Measurements from ENCODE around the gene PLXNB3. TPM values are rescaled to one million over a fixed set of nuclear protein-coding genes. Genes with fewer than 3 reads are reported as not detected.

PLXNB3 gene
- total RNA-seq, 1 donor from 2014 or later, result 10.3 TPM

DNA sequence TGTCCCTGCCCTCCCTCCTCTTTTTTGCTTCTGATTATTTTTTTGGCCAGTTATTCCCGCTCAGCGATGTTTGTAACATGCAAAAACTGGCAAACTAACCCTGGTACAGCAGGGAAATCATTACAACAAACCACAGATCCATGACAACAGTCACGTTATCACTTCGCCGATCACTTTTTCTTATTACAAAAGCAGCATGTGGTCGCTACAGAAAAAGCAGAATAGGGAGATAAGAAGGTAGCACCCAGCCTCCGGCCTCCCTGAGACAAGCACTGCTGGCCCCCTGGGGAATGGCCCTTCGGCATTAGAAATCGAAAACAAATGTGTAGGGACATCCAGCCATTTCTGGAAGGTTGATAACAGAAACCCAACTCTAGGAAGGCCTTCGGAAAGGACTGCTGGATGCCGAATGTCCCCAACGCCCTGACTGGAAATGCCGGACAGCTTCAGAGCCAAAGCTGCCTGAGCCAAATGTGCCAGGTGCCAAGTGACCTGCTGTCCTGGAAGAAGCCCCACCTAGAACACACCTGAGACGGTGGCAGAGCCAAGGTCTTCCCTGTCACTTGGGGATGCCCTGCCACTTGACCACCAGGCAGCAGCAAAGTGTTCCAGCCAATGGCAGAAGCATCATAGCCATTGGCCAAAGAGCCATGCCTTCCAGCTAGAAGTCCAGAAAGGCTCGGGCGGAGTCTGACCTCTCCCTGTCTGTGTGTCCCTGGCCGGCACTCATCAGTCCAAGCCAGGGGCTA lies 27.2 kb downstream of the PLXNB3 start:
- DNase-seq (ENCODE audit: low read depth), result no peak

DNA sequence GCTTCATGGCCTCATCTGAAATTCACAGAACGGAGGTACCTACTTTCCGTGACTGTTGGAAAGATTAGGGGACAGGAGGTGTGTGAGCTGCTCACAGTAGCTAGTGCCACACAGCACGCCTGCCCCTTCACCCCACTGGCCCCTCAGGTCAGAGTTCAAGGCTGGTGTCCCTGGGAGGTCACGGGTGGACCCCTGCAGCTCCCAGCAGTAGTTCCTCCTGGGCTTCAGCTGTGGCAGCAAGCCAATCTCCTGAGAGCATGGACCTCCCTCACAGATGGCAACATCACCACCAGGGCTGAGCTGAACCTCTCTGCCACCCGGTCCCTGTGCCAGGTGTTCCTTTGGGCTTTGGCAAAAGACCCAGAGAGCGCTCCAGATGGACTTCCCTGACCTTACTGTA lies 28.3 kb downstream of the PLXNB3 start:
- no peak for DNase-seq (ENCODE audit: low read depth)

DNA sequence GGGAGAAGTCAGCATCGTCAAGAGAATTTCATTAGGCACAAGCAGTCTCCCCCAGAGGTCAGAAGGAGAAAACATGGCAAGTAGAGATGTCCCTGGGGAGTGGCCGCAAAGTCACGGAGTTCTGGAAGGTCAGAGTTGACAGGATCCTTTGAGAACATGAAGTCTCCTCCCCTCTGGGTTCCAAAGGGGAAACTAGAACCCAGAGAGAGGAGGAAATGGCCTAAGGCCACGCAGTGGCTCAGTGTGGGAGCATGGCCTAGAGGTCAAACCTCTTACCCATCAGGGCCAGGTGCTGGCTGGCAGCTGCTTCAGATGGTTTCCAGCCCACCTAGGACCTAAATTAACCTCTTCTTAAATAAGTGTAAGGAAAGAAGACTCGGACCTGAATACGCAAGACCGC lies 29.2 kb downstream of the PLXNB3 start:
- no peak for DNase-seq (ENCODE audit: low read depth)

DNA sequence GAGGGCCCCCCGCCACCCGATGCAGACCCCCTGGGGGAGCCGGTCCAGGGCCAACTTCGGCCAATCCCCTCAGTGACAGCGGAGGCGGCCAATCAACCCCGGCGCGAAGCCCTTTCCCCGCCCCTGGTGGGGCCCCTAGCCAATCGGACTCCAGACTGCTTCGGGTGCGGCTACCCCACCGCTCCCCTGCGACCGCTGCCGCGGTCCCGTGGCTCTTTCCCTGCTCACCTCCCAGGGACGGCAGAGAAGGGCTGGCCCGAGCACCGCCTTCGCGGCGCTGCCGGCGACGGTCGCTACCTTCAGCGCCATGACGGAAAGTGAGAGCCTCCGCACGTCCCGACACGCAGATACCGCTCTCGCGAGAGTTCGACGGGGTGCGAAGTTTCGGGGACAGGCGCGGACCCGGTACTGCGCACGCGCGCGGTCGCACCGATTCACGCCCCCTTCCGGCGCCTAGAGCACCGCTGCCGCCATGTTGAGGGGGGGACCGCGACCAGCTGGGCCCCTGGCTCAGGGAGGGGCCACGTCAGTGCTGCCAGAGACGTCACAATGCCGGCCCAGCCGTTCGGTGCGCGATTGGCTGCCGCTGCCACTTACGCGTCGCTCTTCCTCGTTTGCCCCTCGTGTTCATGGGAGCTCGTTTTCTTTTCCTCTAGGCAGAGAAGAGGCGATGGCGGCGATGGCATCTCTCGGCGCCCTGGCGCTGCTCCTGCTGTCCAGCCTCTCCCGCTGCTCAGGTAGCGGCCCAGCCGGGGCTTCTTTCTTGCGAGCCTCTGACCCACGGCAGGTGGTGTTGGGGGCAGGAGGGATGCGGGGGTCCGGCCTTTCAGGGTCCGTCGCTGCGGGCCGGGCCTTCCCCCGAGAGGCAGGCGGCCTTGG lies 30.2 kb downstream of the PLXNB3 start, which contains the start of the genes IDH3G and SSR4:
Gene IDH3G, minus strand, starts transcription at position 358 of the 879 bp plus-strand sequence. Its CDS starts 49 bp downstream, at position 309.
Gene SSR4, plus strand, starts transcription at position 651 of the 879 bp plus-strand sequence. Its CDS starts 20 bp downstream, at position 671.
- peak; percentile 80 for DNase-seq (ENCODE audit: low read depth)

DNA sequence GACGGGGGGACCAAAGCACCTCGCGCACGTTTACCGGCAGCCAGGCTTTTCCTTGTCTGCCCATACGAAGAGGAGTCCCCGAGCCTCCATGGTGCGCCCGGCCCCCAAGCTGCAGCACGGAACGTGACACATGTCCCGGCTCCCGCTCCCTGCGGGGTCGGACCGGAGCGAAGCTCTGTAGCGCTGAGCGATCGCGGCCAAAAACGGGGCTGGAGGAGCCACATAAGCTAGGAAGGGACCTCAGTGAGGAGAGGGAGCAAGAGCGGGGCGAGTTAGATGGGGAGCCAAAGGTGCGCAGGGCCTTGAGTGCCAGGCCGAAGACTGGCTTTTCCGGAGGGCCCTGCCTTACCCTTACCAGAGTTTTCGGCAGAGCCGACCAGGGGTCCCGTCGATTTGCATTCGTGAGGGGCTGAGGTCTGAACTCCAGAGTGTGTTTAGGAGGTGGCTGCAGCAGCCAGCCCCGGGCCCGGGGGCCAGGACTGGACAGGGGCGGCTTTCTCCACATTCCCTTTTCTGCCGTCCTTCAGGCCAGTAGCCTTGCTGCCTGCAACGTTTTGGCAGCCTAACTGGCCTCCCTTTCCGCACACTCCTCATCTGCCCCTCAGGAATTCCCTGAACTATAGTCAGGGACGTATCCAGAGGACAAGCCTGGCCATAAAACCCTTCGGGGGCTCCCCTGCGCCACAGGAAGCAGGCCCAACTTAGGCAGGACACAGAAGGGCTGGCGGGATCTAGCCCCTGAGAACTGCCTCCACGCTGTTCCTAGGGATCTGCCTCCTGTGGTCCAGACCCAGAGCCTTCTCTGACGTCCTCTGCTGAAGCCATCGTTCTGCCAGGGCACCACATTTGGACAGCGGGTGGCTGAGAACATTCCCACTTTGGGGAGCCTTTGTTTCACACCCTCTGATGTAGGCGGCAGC lies 31.1 kb downstream of the PLXNB3 start:
- no peak for DNase-seq (ENCODE audit: low read depth)

DNA sequence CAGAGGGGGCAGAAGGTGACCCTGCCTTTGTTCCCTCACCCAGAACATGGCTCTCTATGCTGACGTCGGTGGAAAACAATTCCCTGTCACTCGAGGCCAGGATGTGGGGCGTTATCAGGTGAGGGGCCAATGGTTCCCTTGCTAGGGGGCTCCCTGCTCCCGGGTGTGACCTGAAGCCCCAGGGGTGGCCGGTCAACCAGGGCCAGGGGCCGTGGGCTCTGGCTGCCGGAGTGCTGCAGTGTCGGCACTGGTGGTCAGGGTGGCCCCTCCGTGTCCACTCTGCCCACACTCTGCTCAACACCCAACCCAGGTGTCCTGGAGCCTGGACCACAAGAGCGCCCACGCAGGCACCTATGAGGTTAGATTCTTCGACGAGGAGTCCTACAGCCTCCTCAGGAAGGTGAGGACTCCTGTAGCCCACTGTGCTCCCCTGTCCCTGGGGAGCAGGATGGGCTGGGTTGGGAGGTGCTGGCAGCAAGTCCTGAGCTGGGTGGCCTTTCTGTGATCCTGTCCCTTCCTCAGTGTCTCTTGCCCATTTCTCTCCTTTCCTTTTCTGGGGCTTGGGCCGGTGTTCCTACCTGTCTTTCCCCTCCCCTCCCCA lies 33.5 kb downstream of the PLXNB3 start:
- no peak for DNase-seq (ENCODE audit: low read depth)

DNA sequence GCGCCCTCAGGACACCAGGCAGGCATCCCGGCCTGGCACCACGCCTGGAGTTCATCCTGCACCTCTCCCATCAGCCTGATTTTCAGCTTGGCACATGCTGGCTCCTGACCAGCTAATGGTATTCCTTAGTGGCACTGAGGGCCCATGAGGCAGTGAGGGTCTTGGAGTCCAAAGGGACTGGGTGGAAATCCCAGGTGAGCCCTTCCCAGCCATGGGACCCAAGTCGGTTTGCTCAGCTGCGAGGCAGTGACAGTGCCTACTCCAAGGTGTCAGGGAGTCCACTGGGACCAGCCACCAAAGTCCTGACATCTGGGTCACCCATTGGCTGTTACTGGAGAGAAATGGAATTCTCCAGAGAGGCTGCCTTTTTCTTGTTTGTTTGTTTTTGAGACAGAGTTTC lies 35.3 kb downstream of the PLXNB3 start:
- DNase-seq (ENCODE audit: low read depth), result no peak

DNA sequence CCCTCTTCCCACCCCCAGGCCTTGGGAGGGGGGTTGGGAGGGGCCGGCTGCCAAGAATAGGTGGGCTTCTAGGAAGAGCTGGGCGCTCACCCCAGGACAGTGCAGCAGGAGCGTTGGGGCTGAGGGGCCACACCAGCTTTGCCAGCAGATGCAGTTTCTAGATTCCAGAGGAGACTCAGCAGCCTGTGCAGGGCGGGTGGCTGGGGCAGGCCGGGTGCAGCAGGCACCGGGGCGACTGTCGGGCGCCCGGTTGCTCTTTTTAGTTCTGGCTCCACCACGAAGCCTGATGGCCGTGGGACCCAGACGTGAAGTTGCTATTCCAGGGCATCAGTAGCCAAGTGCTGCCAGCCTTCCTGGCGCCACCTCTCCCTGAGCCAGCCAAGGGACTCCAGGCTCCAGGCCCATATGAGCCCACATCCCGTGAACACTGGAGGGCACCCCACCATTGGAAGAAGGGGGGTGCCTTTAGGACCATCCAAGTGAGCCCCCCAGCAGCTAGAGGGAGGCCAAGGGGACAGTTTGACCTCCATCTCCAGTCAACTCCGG lies 36.2 kb downstream of the PLXNB3 start:
- DNase-seq (ENCODE audit: low read depth), result no peak

DNA sequence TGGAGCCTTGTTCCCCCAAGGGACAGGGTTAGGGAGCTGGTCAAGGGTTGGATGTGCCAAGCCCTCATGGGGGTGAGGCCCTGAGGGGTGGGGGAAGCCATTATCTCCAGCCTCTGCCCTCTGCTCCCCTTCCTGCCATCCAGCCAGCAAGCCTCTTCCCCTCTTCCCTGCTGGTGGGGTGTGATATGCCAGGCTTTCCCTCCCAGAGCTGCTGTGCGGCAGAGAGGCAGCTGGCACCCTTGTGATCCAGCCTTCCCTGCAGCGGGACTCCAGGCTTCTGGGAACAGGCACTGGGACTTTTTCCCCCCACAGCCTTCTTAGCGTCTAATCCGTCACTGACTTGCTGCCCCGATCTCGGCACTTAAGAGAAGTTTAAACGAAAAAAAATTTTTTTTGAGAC lies 36.7 kb downstream of the PLXNB3 start:
- no peak for DNase-seq (ENCODE audit: low read depth)

DNA sequence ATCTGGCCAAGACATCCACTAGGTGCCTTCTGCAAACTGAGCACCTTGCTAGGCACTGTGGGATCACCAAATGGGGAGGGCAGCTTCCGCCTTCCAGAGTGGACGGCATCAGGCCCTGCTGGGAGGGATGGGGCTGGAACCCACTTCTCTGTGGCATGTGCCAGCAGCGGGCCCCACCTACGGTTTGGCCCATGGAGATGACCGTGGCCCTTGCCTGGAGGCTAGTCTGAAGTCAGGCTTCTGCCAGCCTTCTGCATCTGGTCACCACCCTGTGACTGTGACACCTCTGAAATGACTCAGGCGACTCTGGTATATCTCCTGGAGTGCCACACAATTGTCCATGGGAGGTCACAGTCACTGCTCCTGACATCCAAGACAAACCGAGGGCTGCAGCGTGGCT lies 37.6 kb downstream of the PLXNB3 start:
- DNase-seq (ENCODE audit: low read depth), result no peak

DNA sequence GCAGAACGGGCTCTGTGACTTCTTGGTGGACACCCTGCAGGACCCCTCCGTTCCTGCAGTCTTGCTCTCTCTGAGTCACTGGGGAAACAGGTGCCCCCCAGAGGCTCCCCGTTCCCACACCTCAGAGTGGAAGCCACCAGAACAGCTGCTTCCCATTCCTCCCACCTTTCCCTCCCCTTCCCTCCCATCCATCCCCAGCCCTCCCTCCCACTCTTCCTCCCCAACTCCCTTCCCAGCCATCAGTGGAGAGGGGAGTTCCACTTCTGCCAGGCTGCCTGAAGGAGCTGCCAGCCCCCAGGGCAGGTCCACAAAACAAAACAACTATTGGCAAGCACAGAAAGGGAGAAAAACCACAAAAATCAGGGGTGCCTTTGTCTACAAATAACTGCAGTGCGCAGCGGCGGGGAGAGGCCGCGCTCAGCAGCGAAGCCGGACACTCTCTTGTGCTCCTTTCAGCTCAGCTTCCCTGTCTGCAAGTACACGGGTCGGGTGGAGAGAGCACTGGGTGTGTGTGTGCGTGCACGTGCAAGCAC lies 38.5 kb downstream of the PLXNB3 start:
- no peak for DNase-seq (ENCODE audit: low read depth)

DNA sequence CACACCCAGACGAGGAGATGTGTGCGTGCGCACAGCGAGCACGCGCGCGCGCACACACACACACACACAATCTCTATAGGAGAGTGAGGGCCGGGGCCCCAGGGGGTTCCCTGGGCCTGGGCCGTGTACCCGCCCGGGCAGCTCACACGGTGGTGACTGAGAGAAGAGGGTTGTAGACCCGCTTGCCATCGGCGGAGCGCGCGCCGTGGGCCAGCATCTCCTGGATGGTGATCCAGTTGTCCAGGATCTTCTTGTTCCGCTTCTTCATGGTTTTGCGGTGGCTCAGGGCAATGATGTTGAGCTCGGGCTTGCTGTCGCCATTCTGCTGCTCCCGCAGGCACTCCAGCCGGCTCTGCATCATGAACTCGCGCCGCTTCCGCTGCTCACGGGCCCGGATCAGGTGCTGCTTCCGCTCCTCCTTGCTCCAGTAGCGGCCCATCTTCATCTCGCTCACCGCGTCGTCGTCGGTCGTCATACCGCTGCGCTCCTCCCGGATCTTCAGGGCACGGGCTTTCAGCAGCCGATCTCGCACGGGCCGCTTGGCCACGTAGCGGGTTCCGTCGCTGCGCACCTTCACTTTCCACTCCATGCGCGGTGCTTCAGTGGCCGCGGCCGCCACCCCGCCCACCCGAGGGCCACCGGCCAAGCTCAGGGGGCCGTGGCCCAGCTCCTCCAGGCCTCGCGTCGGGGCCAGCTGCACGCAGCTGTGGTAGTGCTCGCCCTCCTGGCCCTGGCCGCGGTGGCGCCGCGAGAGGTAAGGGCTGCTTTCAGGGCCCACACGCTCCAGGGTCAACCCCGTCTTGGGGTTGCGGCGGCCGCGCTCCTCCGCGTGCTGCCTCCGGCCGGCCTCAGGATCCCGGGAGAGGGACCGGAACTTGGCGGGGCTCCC lies 39.4 kb downstream of the PLXNB3 start:
- no peak for DNase-seq (ENCODE audit: low read depth)

DNA sequence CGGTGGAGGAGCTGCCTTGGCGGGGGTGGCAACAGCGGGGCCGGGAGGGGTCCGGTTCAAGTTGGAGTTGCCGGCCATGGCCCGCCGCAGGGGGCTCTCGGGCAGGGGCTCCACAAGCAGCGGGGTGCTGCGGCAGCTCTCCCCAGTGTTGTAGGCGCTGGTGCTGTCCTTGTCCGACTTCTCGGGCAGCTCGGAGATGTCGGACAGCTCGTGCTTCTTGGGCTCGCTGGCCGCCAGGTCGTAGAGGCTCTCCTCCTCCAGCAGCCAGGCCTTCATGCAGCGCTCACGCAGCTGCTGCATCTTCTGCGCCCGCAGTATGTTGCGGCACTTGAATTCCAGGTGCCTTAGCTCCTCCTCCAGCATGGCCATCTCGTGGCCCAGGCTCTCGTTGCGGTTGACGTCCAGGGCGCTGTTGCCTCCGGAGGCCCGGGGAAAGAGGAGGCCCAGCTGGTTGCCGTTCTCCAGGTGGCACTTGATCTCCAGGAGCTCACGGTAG lies 40.1 kb downstream of the PLXNB3 start:
- DNase-seq (ENCODE audit: low read depth), result no peak

DNA sequence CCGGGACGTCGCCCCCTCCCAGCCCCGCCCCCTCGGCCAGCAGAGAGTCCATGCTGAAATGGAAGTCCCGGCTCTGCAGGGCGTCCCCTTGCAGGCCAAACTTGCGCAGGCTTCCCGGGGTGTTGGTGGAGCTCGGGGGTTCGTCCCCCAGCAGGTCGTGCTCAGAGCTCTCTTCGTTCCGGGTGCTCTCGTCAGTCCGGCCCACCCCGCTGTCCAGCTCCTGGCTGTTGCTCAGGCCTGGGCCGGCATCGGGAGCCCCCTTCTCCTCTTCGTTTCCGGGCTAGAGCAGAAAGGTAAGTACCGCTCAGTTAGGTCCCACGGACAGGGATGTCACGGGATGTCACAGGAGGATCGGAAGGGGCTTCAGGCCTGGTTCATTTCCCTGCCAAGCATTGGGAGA lies 40.6 kb downstream of the PLXNB3 start:
- DNase-seq (ENCODE audit: low read depth), result no peak

DNA sequence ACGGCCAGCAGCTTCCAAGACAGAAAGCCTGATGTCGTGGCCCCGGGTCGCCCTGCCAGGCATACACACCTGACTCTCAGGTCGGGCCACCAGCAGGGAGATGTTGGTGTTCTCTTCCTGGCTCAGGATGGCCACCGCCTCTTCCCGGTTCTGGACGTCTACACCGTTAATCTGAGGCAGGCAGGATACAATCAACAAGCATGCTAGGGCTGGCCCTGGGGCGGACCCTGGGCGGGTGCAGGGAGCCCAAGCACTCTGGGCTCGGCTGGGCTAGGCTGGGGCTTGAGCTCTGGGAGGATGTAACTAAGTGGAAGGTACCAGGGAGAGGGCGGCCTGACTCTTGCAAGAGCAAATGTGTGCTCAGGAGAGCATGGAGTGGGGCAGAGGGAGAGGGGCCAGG lies 41.4 kb downstream of the PLXNB3 start:
- DNase-seq (ENCODE audit: low read depth), result no peak

DNA sequence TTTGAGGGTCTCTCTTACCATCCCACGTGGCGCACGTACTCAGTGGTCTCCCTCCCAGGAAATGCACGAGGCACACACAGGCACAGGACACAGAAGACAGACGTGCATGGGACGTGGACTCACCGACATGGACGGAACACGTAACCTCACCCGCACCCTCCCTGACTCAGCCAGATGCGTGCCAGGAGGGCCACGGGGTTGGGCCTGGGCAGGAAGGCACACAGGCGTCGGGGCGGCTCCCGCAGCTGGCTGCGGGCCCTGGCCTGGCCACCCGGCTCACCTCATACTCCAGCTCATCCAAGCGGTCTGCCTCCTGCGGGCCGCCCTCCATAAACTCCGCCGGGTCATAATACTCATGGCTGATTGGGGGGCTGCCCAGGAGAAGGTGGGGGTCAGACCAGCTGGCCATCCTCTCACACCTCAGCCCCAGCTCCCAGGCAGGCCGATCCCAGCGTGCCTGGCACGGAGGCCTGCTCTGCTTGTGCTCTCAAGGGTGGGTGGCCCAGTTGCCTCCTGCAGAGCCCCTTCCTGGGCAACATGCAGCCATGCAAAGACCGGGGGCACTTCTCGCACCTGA lies 43.0 kb downstream of the PLXNB3 start:
- DNase-seq (ENCODE audit: low read depth), result no peak

DNA sequence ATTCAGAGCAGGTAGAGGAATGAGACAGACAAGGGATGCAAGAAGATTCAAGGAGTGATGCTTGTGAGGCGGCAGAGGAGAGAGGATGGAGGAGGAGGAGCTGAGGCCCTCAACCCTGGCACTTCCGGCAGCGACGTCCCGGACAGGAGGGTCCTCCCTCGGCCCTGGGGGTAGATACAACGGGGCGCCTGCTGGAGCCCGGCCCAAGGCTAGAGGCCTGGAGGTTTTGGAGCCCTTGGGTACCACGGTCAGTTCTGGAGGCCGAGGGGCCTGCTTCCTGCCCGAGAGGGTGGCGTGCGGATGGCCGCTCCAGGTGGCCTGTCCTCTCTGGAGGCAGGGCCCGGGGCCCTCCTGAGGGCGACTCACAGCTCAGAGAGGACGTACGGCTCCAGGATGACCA lies 43.9 kb downstream of the PLXNB3 start:
- no peak for DNase-seq (ENCODE audit: low read depth)

DNA sequence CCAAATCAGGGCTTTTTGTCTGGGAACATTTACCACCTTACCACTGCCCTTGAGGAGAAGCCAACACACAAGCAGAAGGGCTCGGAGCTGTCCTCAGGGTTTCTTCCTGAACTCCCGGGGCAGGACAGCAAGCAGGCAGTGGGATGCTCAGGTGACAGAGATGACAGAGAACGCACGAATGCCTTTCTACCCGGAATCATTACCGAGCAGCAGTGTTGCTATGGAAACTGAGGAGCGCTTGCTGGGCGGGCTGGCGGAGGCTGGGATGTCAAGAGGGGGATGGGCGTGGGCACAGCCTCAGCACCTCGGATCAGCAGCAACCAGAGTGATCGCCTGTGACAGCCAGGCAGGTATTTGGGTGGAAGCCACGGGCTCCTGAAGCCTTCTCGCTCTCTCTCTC lies 48.2 kb downstream of the PLXNB3 start:
- DNase-seq (ENCODE audit: low read depth), result no peak

DNA sequence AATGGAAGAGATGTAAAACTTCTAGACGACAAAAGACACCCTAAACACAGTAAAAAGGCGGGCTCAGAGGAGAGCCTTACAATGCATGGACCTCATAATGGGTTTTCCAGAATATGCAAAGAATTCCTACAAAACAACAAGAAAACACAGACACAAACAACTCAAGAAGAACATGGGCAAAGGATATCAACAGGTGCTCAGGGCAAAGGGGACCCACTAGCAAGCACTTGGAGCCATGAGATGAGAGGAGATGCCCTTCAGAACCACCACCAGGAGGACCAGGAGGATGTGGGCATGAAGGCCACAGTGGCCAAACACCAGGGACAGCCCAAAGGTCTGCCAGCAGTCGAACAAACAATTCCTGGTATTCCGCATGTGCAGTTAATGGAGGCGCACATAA lies 49.1 kb downstream of the PLXNB3 start:
- no peak for DNase-seq (ENCODE audit: low read depth)

All from renal cortical epithelial cell (primary cell).